ENCODE measurements around the gene ACTRT2. TPM values are rescaled to one million over a fixed set of nuclear protein-coding genes. Genes with fewer than 3 reads are reported as not detected.

The ACTRT2 gene
- total RNA-seq, 1 experiment from 2014 or later = not detected

DNA sequence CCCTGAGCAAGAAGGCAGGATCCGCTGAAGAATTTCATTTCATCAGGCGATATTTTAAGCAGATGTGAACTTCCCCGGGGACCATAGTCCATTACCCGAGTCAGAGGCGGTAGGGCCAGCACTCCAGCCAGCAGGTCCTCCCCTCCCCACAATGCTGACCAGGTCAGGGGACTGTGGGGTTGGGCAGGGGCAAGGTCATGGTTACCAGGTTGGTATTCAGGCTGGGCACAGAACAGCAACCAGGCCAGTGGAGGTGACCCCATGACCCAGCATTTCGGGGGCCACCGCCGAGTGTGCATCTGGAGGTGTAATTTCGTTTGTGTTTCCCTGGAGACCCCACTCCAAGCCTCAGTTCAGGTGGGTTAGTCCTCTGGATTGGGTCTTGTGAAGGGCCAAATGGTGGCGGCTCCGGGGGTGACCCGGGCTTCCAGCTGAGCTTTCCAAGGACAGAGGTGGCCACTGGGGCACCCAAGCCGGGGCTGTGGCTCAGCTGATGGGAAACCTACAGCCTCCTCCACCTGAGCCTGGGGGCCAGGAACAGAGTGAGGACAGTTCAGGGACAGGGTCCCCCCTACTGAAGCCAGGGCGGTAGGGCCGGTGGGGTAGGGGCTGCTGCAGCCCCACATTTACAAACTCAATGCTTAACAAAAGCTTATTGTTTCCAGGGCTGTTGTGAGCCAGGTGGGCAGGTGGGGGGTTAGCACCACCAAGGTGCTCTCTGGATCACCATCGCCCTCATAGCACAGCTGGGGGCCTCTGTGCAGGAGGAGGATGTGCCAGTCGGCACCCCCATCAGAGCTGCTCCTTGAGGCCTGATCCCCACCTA, 50.5 kb downstream of the ACTRT2 start:
- H3K36me3 ChIP-seq = no peaks in the 10 kb centered on the region
- H3K27ac ChIP-seq = no peak overlapping the region
- no peaks in the 10 kb centered on the region for H3K9me3 ChIP-seq (replicated peaks)
- H3K4me3 ChIP-seq = no peak overlapping the region
- no peaks in the 10 kb centered on the region for H3K4me1 ChIP-seq
- DNase-seq = no peak
- H3K27me3 ChIP-seq = peaks cover 7% of the 10 kb centered on the region; the same call in 1 of the 2 replicates

Other genes starting within 250 kb of the ACTRT2 start
- 0.33 and 0.38 TPM in 2 replicates for gene TTC34, start 219.8 kb upstream of the ACTRT2 start, total RNA-seq (2014; rRNA removed; shearing (Covaris generic))
- gene PRDM16, start 47.7 kb downstream of the ACTRT2 start, total RNA-seq (2014; rRNA removed; shearing (Covaris generic)) = 1.2 and 1.4 TPM in 2 replicates